CMK (cell line): Measurements from ENCODE around the gene ACE2.
"Not testable (repeated sequence)": the region's sequence is repeated elsewhere in the genome, so short reads cannot be mapped to it uniquely, and the experiment has no call there.

ENCODE experiments used
- DNase-seq: peaks from one replicate; pipeline ENCODE4 v3.0.0-alpha.2; 2010; ENCODE audit warnings: low read depth

The ACE2 gene

DNA sequence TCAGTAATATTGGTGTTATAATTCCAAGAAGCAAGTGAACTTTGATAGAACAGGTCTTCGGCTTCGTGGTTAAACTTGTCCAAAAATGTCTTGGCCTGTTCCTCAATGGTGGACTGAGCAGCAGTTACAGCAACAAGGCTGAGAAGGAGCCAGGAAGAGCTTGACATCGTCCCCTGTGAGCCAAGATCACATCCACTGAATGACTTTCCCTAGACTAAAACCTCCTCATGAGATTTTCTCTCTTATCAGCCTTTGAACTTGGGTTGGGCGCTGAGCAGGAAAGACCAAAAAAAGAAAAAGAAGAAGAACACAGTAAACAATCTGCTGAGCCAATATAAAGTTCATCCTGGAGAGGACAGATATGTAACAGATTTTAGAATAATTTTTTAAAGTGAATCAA, at the start of gene ACE2:
Gene ACE2, minus strand, starts transcription at position 216 of the 400 bp plus-strand sequence. Its CDS starts 49 bp downstream, at position 167.
- DNase-seq, result no peak

DNA sequence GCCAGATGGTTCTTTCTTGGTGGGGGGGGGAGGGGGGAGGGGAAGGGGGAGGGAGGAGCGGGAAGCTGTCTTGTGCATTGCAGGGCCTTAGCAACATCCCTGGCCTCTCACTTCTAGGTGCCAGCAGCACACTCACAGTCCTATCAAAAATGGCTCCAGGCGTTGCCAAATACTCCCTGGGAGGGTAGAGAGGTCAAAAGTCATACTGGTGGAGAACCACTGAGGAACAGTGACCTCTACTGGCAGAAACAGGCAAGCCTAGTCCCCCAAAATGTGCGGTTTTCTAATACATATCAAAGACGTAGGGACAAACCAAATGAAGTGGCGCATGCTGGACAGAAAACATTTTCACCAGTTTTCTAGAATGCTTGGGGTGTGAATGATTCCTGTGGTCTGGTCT, 46.8 kb upstream of the ACE2 start:
- DNase-seq, result not testable (repeated sequence)

DNA sequence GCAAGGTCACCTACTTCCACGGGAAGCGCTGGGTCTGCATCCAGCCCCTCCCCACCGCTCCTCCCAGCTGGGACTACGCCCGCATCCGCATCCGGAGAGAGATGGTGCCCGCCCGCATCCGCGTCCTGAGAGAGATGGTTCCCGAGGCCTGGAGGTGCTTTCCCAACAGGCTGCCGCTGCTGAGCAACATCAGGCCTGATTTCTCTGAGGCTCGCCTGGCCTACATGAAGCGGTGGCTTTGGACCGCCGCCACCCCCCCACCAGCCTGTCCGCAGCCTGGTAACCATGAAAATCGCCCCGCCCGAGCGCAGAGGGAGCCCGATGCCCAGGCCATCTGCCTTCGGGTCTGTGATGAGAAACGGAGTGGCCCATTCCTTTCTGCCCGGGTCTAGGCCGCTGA, 45.8 kb upstream of the ACE2 start:
- no peak for DNase-seq

DNA sequence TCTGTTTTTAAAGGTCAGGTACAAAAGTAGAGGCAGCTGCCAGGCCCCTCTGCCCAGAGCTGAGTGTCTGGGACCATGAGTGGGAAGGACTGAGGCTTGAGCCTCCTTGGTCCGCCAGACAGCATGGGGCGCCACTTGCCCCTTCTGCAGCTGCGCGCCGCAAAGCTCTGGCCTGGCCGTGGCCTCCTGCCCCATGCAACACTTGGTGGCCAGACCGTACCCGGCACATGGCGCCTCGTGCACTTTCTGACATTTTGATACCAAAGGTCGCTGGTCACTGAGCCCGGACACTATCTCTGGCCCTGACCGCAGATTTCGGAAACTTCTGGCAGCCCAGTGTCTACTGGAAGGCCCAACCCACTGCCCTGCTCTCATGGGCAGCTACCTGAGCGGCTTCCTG, 45.3 kb upstream of the ACE2 start:
- DNase-seq, result no peak

DNA sequence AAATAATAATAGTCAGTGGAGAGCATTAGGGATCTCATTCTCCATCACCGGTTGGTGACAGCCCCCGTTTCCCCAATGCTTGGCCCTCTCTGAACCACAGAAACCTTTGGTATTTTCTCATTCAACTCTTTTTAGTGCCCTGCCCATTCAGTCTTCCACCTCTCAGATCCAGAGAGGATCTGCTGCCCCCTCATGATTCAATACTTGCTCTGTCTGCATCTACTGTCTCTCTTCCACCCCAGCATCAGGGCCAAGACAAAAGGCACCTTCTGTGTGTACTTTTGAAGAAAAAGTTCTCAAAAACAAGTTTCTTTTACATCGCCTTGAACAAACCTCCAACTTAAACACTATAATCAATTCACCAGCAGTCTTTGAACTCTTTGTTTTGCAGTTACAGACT, 44.5 kb upstream of the ACE2 start:
- DNase-seq, result no peak

DNA sequence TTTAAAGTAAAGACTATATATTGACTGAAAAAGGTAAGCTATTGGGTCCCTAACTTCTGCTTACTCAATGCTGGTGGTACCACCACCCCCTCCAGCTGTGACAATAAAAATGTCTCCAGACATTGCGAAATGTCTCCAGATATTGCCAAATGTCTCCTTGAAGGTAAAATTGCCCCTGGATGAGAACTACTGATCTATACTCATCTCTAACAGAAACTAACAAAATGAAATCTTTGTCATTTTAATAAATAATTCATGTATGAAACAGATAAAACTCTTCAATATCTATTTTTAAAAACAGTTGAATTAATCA, 43.8 kb upstream of the ACE2 start:
- no peak for DNase-seq

DNA sequence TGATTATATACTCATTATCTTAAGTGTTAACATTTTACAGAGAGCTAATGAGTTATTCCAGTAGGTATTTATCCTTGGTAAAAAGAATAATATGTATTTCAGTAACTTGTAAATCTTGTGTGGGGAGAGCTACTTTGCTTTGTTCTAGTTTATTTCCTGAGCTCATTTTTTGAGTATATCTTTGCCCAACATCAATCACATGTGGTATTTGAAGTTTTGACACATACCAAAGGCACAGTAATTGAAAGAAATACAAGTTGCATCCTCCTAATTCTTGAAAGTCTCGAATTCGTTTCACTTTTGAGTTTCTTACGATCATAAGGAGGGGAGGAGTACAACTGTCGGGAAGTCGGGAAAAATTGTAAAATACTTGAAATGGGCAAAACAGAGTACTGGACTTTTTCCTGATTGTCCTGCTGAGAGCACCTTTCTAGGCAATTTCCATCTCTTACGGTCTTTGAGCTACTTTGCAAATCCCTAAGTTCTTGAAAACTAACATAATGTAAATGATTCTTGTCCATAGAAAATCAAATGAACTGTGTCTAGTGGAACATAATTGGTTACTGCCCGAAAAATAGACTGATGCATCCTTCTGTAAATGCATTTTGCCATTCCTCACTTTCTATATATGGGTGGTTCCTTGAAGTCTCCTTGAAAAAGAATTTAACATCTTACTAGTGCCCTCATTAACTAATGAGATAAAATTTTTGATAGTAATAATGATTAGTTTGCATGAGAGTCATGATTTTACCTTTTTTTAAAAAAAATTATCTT, 43.2 kb upstream of the ACE2 start:
- DNase-seq, result no peak

DNA sequence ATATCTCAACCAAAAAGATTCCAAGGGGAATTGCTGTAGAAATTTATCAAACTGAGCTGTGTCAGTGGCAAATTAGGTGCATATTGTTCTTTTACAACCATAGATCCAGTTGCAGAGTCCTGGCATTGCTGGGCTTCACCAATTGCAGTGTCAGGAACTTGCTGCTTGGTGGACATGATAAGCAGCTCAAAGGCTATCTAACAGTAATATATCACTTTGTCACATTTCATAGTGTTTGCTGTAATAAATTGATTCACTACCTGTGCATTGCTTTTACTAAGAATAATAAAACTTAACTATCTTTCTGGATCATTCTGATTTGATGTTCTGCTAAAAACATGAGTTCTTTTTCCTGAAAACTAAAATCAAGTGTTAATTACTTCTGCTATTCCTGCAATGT, 30.9 kb upstream of the ACE2 start:
- no peak for DNase-seq

DNA sequence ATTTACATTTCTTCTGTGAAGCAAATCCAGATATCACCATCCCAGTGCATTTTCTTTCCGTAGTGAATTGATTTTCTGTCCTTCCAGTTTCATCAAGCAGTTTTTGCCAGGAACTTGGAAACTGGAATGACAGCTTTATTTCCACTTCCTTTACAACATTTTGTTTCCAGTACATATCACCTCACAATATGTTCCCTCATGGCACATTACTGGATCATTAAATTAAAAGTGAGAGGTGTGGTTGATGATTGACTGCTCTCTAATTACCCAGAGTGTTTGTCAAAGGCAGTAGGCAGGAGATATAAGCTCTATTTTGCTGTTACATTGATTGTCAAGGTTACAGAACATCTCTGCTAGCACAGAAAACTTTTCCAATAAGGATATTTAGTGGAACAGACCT, 22.3 kb upstream of the ACE2 start:
- no peak for DNase-seq

DNA sequence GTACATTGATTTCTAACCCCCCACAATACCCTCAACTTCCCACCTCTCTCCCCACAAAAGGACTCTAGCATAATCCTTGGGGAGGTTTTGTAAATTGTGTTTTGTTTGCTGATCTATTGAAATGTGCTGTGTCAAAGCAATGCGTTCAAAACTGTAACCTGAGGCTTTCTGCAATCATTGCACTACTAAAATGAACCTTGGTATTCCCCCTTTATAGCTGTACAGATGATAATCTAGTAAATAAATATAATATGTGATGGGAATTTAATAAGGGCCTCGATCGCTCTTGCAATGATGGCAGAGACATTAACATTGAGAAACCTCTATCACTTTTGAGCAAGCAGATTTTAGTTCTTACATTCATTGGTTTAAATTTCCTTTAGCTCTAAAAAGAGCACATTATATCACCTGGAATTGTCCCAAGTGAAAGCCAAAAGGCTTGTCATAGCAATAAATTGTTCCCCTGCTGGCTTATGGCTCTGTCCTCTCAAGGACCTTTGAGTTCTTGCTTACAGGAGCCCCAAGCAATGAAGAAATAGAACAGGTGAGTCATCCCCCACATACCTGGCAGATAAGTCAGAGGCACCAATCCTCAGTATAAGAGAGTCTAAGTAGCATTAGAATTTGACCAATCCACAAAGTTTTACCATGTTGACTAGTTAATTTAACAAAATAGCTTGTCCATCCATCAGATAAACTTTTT, 18.4 kb upstream of the ACE2 start:
- DNase-seq, result no peak

DNA sequence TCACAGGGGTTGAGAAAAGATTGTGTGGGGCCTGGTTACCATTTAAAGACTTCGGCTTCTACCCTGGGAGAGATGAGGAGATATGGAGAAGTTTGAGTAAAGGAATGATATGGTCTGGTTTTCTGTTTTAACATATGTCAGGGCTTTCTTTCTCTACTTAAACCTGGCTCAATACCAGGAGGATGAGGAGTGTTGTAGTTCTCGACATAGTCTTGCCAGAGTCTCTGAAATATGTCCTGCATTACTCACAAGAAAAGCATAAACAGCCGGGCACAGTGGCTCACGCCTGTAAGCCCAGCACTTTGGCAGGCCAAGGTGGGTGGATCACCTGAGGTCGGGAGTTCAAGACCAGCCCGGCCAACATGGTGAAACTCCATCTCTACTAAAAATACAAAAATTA, 16.4 kb upstream of the ACE2 start:
- DNase-seq, result no peak

DNA sequence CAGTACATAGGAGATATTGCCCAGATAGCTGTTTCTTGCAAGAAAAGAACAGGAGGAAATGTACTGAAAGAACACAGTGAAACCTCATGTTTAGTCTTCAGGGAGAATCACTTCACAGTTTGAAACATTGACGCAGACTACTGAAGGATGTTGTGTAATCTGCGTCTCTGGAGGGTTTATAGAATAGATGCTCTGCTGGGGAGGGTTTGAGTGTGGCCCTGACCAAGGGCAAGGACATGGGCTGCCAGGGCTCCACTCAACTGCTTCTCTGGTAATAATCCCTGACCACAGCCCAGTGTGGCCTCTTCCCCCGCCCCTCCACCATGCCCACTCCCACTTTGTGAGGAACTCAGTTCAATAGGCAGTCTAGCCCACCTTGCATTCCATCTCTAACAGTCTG, 15.8 kb upstream of the ACE2 start:
- no peak for DNase-seq

DNA sequence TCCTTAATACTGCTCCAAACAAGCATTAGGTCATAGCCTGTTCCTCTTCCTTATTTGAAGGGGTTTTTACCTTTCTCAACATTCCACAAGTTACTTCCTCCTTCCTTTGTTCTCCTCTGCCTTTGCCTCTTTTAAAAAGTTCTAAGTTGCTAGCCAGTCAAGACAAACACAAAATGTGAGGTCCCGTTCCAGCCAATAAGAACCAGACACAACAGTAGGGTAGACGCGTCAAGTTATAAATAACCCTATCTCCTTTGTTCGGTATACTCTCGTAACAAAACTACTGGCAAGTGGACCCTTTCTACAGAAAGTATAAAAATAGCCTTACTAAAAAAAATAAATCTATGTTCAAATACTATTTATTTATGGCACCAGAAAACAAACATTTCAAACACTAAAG, 6.3 kb upstream of the ACE2 start:
- no peak for DNase-seq

DNA sequence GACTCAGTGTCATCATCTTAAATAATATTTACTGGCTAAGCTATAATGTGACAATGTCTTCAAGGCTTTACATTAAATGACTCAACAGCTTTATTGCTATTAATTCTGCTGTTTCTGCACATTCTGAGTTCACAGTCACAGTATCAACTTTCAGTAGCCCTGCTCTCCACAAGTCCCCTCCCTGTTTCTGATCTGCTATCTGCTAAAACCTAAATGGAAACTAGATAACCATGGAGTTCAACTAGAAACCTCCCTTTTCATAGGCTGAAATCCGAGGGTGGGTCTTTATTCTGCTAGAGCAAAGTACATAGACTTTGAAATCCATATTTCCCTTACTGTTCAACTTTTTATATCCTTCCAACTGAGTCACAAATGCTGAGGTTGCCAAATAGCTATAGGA, 5.4 kb upstream of the ACE2 start:
- no peak for DNase-seq

DNA sequence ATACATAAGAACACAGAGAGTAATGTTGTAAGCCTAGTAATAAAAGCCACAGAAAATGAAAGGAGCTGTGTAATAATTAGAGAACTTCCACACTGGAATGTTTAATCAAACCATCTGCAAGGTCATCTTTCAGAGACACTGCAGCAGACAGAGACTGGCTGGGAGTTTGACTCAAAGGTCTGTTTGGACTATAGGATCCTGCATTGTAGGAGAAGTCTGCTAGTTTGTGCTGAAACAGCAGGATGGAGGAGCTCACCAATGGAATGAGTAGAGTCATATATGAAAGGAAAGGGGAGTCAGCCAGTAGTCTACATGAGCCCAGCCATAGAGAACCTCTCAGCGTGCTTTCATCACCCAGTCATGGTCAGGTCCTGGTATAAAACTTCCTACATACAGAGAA, 4.5 kb upstream of the ACE2 start:
- DNase-seq, result no peak

DNA sequence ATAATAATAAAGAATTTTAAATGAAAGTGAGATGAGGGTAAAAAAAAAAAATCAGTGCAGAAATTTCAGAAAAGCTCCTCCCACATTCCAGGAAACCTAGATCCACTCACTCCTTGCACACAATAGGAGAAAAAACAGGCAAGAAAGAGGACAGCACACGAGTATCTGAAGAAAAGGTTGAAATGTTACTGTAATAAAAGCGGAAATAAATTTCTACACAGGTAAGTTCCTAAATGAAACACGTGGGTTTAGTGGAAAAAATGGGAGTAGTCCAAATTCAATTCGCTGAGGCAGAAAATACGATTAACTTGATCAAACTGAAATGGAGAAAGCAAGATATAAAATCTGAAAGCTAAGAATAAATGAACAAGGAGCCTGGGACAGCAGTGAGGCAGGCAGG, 2.0 kb upstream of the ACE2 start:
- no peak for DNase-seq

DNA sequence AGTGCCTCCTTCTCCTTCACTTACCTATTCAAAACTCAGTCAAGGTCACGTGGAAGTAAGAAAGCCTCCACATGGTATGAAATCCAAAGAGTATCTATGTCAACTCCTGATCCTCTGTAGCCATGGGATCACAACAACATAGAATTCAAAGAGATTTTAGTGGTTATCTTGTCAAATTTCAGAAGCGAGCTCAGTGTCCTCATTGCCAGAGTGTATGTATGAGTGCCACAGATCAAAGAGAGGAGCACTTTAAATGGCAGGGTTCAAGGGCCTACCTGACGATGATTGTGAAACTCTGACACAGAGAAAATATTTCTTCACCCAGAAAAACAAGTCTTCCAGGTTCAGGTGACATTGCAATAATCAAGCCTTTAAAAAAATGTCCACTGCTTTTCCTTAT, 1.2 kb upstream of the ACE2 start:
- no peak for DNase-seq

DNA sequence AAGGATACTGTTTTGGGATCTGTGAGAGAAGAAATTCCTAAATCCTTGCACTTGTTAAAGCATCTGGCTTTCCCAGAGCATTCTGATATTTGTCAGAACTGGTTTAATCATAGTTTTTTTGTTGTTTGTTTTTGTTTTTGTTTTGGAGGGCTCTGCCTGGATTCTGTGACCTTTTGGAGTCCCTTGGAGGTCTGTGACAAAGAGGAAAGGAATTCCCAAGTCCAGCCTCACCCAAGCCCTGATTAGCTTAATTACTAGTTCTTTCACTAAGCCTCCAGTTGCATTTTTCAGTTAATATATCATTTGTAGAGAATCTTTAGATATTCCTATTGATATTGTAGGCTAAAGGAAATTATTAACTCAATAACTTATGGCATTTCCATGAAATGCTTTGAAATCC, 711 bp downstream of the ACE2 start:
- DNase-seq, result no peak

DNA sequence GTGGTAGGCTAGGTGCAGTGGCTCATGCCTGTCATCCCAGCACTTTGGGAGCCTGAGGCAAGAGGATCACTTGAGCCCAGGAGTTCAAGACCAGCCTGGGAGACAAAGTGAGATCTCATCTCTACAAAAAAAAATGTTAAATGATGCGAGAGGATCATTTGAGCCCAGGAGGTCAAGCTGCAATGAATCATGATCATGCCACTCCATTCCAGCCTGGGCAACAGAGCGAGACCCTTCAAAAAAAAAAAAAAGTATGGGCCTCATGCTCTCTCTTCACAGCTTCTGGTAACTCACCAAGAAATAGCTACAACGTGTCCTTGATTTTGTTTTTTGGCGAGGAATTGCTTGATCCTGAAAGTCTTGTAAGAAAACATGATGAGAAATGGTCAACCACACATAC, 1.3 kb downstream of the ACE2 start:
- no peak for DNase-seq

DNA sequence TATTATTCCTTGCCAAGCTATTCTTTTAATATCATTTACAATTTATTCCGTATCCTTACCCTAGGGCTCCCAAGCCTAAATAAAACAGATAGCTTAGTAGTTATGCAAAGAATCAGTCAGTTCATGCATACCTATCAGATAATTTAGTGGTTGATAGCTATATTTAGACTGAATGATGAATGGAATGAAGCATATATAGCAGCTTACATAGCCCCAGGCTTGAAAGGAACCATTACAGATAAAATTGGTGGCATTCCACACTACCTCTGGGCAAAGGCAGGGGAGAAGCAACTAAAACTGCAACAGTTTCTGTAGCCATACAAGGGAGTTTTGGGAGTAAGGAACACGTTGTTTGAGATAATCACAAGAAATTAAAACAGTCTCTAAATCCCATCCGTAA, 2.7 kb downstream of the ACE2 start:
- no peak for DNase-seq

DNA sequence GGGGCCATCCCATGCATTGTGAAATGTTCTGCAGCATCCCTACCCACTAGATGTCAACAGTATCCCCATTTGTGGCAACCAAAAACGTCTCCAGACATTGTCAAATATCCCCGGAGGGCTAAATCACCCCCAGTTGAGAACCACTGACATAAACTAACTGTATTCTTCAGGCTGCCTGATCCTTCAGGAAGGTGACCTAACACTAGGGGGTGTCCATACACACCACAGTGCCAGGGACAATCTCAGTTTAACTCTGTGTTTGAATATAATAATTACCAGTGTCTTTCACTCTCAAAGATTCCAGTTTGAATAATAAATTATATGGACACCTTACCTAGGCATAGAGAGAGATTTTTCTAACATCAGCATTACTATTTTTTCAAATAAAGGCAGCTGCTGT, 6.4 kb downstream of the ACE2 start:
- no peak for DNase-seq

DNA sequence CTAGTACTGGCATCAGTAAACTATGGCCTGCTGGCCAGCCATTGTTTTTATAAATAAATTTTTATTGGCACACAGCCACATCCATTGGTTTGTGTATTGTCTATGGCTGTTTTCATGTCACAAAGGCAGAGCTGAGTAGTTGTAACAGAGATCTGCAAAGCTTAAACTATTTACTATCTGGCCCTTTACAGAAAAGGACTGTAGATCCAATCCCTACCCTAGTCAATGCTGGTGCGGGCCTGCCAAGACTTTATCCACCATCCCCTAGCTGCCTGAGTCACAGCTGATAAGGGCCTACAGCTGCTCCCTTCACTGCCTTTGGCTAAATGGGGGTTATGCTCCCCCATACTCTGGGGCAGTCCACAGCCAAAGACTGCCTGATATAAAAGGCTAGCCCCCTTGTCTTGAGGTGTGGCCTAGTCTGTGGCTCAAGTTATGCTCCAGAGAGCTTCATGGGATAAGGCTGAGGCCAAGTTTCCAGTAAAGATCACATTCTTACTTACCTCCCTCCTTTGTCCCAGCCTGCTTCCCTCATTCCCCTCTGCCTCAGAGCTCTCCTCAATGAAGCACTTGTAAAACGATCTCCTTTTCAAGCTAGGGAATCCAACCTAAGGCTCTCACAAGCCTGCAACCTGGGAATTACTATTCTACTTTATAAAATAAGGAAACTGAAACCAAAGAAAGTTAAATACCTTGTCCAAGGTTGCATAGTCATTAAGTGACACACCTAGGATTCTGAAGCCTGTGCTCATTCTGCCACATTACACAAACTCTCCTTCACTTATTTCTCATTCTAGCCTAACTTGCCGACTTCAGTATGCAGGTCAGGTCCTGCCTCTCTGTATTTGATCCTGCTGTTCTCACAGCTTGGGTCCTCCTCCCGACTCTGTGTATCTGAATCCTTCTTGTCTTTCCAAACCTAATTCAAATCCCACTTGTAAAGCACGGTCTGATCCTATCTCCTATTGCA, 20.7 kb downstream of the ACE2 start:
- DNase-seq, result no peak

DNA sequence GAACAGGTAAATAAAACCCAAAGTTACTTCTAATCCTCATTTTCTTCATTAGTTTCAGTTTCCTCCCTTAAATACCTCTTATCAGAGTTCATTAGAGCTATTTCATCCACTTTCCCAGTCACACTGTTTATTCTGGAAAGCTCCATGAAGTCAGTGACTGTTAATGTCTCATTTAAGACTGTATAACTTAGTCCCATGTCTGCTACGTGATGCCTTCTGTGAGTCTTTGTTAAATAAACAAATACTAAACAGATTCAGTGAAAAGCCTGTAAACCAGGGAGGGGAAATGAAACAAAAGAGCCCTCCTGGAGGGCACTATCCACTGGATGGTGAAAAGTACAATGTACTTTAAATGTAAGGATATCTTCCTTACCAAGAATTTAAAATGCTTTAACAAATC, 24.7 kb downstream of the ACE2 start:
- no peak for DNase-seq
